Measurements from ENCODE around the gene PRKCD.

DNA sequence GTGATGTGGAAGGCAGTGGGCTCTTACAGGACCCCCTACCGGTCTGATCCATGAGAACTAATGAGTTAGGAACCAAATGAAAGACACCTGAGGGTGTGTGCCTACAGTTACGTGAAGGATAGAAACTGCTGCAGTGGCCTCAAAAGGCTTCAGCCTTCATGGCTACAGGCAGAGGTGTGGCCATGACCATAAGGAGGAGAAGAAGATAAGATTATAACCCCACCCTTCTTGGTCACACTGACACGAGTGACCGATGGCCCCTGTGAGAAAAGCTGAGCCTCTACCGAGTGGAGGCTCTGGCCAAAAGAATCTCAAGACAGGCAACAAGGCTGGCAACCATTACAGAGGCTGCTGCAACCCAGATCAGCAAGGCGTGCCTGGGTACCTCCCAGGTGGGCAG is 37.1 kb upstream of the PRKCD start:
- TF ChIP-seq, protein P1, sequence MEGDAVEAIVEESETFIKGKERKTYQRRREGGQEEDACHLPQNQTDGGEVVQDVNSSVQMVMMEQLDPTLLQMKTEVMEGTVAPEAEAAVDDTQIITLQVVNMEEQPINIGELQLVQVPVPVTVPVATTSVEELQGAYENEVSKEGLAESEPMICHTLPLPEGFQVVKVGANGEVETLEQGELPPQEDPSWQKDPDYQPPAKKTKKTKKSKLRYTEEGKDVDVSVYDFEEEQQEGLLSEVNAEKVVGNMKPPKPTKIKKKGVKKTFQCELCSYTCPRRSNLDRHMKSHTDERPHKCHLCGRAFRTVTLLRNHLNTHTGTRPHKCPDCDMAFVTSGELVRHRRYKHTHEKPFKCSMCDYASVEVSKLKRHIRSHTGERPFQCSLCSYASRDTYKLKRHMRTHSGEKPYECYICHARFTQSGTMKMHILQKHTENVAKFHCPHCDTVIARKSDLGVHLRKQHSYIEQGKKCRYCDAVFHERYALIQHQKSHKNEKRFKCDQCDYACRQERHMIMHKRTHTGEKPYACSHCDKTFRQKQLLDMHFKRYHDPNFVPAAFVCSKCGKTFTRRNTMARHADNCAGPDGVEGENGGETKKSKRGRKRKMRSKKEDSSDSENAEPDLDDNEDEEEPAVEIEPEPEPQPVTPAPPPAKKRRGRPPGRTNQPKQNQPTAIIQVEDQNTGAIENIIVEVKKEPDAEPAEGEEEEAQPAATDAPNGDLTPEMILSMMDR (IDR thresholded peaks at IDR 0.05) = no peak
- no peak for TF ChIP-seq POLR2A (IDR thresholded peaks at IDR 0.05)

Data from body of pancreas (tissue), 4 donors.